Breast epithelium (tissue), 3 donors: ENCODE data around the gene PDE4D.

ENCODE experiments used
- POLR2A ChIP-seq: fragments of 450-650 bp; IDR thresholded peaks from one replicate; pipeline ENCODE4 v1.6.1; 2016; ENCODE audit warnings: antibody characterized with exemption, mild to moderate bottlenecking, moderate library complexity
- POLR2AphosphoS5 ChIP-seq, 3 donors: sonication (generic); formaldehyde crosslinking; IDR thresholded peaks; one replicate each; pipeline ENCODE4 v1.6.1; 2017; ENCODE audit warnings: antibody characterized with exemption in 3 of 3
- TF ChIP-seq, protein P1 (sequence below), 3 donors: fragments of 450-650 bp; IDR thresholded peaks; one replicate each; pipeline ENCODE4 v1.5.1; 2016 to 2017; ENCODE audit warnings: antibody characterized with exemption in 3 of 3, mild to moderate bottlenecking in 3 of 3, moderate library complexity in 3 of 3

DNA sequence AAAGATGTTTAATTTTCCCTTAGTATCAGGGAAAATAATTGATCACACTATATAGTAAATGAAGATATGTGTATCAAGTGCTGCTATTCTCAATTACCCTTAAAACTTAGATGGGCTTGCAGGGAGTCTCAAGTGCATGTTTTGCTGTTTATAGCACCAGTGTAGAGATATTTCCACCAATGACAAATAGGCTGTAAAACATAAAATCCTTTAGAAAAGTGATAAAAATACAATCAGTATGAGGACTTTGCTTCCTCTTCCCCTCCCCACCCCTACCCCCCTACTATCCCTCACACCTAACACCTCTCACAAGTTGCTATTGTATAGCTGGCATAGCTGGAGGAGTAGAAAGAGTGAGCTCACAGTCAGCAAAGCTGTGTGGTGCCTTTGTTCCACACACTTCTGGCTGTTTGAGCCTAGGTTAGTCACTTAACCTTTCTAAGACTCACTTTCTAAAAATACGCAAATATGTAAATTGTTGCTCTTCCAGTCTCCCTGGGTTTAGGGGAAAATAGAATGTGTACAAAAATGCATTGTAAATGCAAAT is 93.1 kb downstream of the PDE4D start:
- TF ChIP-seq POLR2AphosphoS5 (IDR thresholded peaks at IDR 0.05) (no peak), POLR2A (no peak)
- TF ChIP-seq, protein P1, sequence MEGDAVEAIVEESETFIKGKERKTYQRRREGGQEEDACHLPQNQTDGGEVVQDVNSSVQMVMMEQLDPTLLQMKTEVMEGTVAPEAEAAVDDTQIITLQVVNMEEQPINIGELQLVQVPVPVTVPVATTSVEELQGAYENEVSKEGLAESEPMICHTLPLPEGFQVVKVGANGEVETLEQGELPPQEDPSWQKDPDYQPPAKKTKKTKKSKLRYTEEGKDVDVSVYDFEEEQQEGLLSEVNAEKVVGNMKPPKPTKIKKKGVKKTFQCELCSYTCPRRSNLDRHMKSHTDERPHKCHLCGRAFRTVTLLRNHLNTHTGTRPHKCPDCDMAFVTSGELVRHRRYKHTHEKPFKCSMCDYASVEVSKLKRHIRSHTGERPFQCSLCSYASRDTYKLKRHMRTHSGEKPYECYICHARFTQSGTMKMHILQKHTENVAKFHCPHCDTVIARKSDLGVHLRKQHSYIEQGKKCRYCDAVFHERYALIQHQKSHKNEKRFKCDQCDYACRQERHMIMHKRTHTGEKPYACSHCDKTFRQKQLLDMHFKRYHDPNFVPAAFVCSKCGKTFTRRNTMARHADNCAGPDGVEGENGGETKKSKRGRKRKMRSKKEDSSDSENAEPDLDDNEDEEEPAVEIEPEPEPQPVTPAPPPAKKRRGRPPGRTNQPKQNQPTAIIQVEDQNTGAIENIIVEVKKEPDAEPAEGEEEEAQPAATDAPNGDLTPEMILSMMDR (IDR thresholded peaks at IDR 0.05): no peak
